GM23338 (cell line): Measurements from ENCODE around the gene KRTAP12-1. TPM values are rescaled to one million over a fixed set of nuclear protein-coding genes. Genes with fewer than 3 reads are reported as not detected.
A peak's percentile ranks its signal among the peaks of the same experiment; 100 is the strongest.

Experiments used
- ATAC-seq: fragments of 200-7000 bp; cut with Tn5 transposase; 3 replicates; pipeline ENCODE4 v1.9.1; 2020
- DNase-seq: peaks from one replicate; pipeline ENCODE4 v3.0.0-alpha.2; 2015; ENCODE audit warnings: low spot score
- H2AFZ ChIP-seq: fragments of 200-600 bp; sonication (generic); 2 replicates; pipeline ENCODE4 v1.8.0; 2016; ENCODE audit warnings: antibody characterized with exemption, mild to moderate bottlenecking, moderate library complexity
- H3F3A ChIP-seq: fragments of 200-600 bp; sonication (generic); replicated peaks from 2 replicates; pipeline ENCODE4 v1.8.0; 2017; ENCODE audit warnings: antibody characterized with exemption, mixed run types, low read depth
- H3K27ac ChIP-seq: fragments of 200-600 bp; sonication (generic); 2 replicates; pipeline ENCODE4 v1.6.1; 2016; ENCODE audit warnings: low read depth
- H3K27me3 ChIP-seq: fragments of 200-600 bp; sonication (generic); 2 replicates; pipeline ENCODE4 v1.8.0; 2016; ENCODE audit warnings: mild to moderate bottlenecking, mixed run types, moderate library complexity; ENCODE audit not compliant: insufficient read depth
- H3K36me3 ChIP-seq: fragments of 200-600 bp; sonication (generic); 2 replicates; pipeline ENCODE4 v1.8.0; 2016; ENCODE audit warnings: mild to moderate bottlenecking; ENCODE audit not compliant: insufficient read depth
- H3K4me1 ChIP-seq: fragments of 200-600 bp; sonication (generic); 2 replicates; pipeline ENCODE4 v1.8.0; 2016; ENCODE audit warnings: mild to moderate bottlenecking, moderate library complexity; ENCODE audit not compliant: insufficient read depth
- H3K4me2 ChIP-seq: fragments of 200-600 bp; sonication (generic); 2 replicates; pipeline ENCODE4 v1.7.1; 2017; ENCODE audit warnings: mixed run types
- H3K4me3 ChIP-seq: fragments of 200-600 bp; sonication (generic); 2 replicates; pipeline ENCODE4 v1.6.1; 2016; ENCODE audit warnings: mixed run types
- H3K79me2 ChIP-seq: fragments of 200-600 bp; sonication (generic); replicated peaks from 2 replicates; pipeline ENCODE4 v1.8.0; 2017; ENCODE audit warnings: mild to moderate bottlenecking; ENCODE audit not compliant: insufficient read depth
- H3K9me2 ChIP-seq: fragments of 200-600 bp; sonication (generic); 2 replicates; pipeline ENCODE4 v1.8.0; 2017; ENCODE audit not compliant: insufficient read depth
- H4K20me1 ChIP-seq: fragments of 200-600 bp; sonication (generic); replicated peaks from 2 replicates; pipeline ENCODE4 v1.8.0; 2017; ENCODE audit warnings: mild to moderate bottlenecking; ENCODE audit not compliant: insufficient read depth
- H3K27ac Mint-ChIP-seq: 2 replicates; pipeline ENCODE4 v1.8.0; 2020; ENCODE audit warnings: inconsistent platforms, mild to moderate bottlenecking, moderate library complexity, mixed read lengths
- H3K27me3 Mint-ChIP-seq: 3 replicates; pipeline ENCODE4 v1.8.0; 2022; ENCODE audit warnings: low read depth, mild to moderate bottlenecking, moderate library complexity, mixed read lengths, inconsistent platforms; ENCODE audit not compliant: insufficient read depth, poor library complexity
- H3K36me3 Mint-ChIP-seq: 3 replicates; pipeline ENCODE4 v1.8.0; 2021; ENCODE audit warnings: low read depth, mild to moderate bottlenecking, inconsistent platforms, moderate library complexity, mixed read lengths
- H3K4me1 Mint-ChIP-seq: 3 replicates; pipeline ENCODE4 v1.8.0; 2020; ENCODE audit warnings: mild to moderate bottlenecking, inconsistent platforms, mixed read lengths
- H3K4me3 Mint-ChIP-seq: 3 replicates; pipeline ENCODE4 v1.8.0; 2021; ENCODE audit warnings: moderate library complexity, mild to moderate bottlenecking, inconsistent platforms, mixed read lengths
- H3K9me3 Mint-ChIP-seq: 3 replicates; pipeline ENCODE4 v1.8.0; 2020; ENCODE audit warnings: moderate library complexity, mild to moderate bottlenecking, inconsistent platforms, mixed read lengths
- CREB1 ChIP-seq: fragments of 250-450 bp; sonication (Bioruptor Pico); IDR thresholded peaks from 2 replicates; pipeline ENCODE4 v1.5.0; 2020; ENCODE audit warnings: low read depth, mild to moderate bottlenecking, moderate library complexity
- EZH2 ChIP-seq: fragments of 200-600 bp; sonication (generic); IDR thresholded peaks from one replicate; pipeline ENCODE4 v1.8.0; 2017; ENCODE audit warnings: antibody characterized with exemption, mild to moderate bottlenecking, low read depth; ENCODE audit not compliant: unreplicated experiment
- EZH2phosphoT487 ChIP-seq: fragments of 200-600 bp; sonication (generic); IDR thresholded peaks from one replicate; pipeline ENCODE4 v1.8.1; 2018; ENCODE audit warnings: antibody characterized with exemption; ENCODE audit not compliant: unreplicated experiment
- JUNB ChIP-seq: IDR thresholded peaks from one replicate; pipeline ENCODE4 v1.6.1; 2016; ENCODE audit warnings: antibody characterized with exemption; ENCODE audit not compliant: unreplicated experiment
- NANOG ChIP-seq: IDR thresholded peaks from 2 replicates; pipeline ENCODE4 v1.6.1; 2016; ENCODE audit warnings: antibody characterized with exemption, borderline replicate concordance
- POLR2AphosphoS5 ChIP-seq: IDR thresholded peaks from 2 replicates; pipeline ENCODE4 v1.6.1; 2016; ENCODE audit warnings: antibody characterized with exemption, low read depth
- ZNF331 ChIP-seq: fragments of 250-450 bp; sonication (Bioruptor Pico); IDR thresholded peaks from 2 replicates; pipeline ENCODE4 v1.5.0; 2020; ENCODE audit warnings: low read depth, mild to moderate bottlenecking, moderate library complexity
- polyA plus RNA-seq: library from polyadenylated mRNA; unstranded; fragments of >200 nt; fragmentation: Nextera tagmentation; extraction: Ambion mirVana; gene quantifications from 2 replicates; pipeline ENCODE4 v1.2.1, GENCODE V29; 2016
- total RNA-seq: library from RNA; depleted of rRNA; stranded (reverse); fragments of >200 nt; shearing (Covaris generic); gene quantifications from 2 replicates; pipeline ENCODE4 v1.2.3, GENCODE V29; 2014
- TF ChIP-seq, protein P1 (sequence below): fragments of 250-450 bp; sonication (Bioruptor Pico); IDR thresholded peaks from 2 replicates; pipeline ENCODE4 v1.5.0; 2020; ENCODE audit warnings: mild to moderate bottlenecking, moderate library complexity
- TF ChIP-seq, protein P2 (sequence below), 2 experiments: fragments of 200-600 bp in 1 of 2; sonication (generic) in 1 of 2; conservative IDR thresholded peaks; 2 replicates each; pipeline versions ENCODE4 v1.5.1 to v1.6.1; 2016 to 2017; ENCODE audit warnings: antibody characterized with exemption in 2 of 2, low read depth in 2 of 2, mild to moderate bottlenecking in 2 of 2, moderate library complexity in 1 of 2
- TF ChIP-seq, protein P3 (sequence below): IDR thresholded peaks from one replicate; pipeline ENCODE4 v1.6.1; 2018; ENCODE audit warnings: antibody characterized with exemption; ENCODE audit not compliant: unreplicated experiment

The KRTAP12-1 gene
- total and polyA plus RNA-seq, 2 experiments from 2014 or later = not detected

DNA sequence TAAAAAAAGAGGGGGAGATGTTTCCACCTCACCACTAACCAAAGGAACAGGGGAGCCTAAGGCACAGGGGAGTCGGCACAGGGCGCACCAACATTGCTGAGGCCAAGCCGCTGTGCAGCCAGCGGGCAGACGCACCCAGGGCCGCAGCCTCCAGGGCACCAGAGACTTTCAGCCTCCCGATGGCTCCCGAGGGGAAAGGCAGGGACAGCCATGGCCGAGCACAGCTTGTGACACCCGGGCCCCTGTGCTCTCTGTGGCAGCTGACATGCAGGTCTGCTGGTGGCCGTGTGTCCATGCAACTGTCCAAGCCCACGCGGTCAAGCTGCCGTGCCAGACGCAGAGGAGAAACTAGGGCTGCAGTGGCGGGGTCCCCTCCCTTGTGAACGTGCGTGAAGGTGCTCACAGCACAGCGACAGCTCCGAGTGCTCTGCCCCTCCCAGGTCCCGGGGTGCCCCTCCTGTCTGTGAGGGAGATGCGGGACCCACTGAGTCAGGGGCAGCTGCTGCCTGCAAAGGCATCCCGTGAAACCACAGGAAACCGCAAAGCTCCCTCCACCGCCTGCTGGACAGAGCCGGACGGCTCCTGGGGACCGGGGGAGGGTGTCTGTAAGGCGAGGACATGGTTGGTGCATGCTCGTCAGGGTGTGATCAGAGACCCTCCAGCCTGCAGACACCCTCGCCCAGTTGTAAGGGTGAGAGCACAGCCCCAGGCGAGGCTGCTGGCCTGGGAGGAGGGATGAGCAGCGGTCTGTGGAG, 33.2 kb downstream of the KRTAP12-1 start (continued):
- TF ChIP-seq, protein P1, sequence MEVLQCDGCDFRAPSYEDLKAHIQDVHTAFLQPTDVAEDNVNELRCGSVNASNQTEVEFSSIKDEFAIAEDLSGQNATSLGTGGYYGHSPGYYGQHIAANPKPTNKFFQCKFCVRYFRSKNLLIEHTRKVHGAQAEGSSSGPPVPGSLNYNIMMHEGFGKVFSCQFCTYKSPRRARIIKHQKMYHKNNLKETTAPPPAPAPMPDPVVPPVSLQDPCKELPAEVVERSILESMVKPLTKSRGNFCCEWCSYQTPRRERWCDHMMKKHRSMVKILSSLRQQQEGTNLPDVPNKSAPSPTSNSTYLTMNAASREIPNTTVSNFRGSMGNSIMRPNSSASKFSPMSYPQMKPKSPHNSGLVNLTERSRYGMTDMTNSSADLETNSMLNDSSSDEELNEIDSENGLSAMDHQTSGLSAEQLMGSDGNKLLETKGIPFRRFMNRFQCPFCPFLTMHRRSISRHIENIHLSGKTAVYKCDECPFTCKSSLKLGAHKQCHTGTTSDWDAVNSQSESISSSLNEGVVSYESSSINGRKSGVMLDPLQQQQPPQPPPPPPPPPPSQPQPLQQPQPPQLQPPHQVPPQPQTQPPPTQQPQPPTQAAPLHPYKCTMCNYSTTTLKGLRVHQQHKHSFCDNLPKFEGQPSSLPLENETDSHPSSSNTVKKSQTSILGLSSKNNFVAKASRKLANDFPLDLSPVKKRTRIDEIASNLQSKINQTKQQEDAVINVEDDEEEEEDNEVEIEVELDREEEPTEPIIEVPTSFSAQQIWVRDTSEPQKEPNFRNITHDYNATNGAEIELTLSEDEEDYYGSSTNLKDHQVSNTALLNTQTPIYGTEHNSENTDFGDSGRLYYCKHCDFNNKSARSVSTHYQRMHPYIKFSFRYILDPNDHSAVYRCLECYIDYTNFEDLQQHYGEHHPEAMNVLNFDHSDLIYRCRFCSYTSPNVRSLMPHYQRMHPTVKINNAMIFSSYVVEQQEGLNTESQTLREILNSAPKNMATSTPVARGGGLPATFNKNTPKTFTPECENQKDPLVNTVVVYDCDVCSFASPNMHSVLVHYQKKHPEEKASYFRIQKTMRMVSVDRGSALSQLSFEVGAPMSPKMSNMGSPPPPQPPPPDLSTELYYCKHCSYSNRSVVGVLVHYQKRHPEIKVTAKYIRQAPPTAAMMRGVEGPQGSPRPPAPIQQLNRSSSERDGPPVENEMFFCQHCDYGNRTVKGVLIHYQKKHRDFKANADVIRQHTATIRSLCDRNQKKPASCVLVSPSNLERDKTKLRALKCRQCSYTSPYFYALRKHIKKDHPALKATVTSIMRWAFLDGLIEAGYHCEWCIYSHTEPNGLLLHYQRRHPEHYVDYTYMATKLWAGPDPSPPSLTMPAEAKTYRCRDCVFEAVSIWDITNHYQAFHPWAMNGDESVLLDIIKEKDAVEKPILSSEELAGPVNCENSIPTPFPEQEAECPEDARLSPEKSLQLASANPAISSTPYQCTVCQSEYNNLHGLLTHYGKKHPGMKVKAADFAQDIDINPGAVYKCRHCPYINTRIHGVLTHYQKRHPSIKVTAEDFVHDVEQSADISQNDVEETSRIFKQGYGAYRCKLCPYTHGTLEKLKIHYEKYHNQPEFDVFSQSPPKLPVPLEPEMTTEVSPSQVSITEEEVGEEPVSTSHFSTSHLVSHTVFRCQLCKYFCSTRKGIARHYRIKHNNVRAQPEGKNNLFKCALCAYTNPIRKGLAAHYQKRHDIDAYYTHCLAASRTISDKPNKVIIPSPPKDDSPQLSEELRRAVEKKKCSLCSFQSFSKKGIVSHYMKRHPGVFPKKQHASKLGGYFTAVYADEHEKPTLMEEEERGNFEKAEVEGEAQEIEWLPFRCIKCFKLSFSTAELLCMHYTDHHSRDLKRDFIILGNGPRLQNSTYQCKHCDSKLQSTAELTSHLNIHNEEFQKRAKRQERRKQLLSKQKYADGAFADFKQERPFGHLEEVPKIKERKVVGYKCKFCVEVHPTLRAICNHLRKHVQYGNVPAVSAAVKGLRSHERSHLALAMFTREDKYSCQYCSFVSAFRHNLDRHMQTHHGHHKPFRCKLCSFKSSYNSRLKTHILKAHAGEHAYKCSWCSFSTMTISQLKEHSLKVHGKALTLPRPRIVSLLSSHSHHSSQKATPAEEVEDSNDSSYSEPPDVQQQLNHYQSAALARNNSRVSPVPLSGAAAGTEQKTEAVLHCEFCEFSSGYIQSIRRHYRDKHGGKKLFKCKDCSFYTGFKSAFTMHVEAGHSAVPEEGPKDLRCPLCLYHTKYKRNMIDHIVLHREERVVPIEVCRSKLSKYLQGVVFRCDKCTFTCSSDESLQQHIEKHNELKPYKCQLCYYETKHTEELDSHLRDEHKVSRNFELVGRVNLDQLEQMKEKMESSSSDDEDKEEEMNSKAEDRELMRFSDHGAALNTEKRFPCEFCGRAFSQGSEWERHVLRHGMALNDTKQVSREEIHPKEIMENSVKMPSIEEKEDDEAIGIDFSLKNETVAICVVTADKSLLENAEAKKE (CRISPR knock-in tag) = no peak
- TF ChIP-seq POLR2AphosphoS5 (no peak), EZH2 (no peak), JUNB (no peak), CREB1 (no peak)
- TF ChIP-seq, protein P2, sequence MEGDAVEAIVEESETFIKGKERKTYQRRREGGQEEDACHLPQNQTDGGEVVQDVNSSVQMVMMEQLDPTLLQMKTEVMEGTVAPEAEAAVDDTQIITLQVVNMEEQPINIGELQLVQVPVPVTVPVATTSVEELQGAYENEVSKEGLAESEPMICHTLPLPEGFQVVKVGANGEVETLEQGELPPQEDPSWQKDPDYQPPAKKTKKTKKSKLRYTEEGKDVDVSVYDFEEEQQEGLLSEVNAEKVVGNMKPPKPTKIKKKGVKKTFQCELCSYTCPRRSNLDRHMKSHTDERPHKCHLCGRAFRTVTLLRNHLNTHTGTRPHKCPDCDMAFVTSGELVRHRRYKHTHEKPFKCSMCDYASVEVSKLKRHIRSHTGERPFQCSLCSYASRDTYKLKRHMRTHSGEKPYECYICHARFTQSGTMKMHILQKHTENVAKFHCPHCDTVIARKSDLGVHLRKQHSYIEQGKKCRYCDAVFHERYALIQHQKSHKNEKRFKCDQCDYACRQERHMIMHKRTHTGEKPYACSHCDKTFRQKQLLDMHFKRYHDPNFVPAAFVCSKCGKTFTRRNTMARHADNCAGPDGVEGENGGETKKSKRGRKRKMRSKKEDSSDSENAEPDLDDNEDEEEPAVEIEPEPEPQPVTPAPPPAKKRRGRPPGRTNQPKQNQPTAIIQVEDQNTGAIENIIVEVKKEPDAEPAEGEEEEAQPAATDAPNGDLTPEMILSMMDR (conservative IDR thresholded peaks at IDR 0.05; ENCODE audit: low read depth in 2 of 2) = no peak

DNA sequence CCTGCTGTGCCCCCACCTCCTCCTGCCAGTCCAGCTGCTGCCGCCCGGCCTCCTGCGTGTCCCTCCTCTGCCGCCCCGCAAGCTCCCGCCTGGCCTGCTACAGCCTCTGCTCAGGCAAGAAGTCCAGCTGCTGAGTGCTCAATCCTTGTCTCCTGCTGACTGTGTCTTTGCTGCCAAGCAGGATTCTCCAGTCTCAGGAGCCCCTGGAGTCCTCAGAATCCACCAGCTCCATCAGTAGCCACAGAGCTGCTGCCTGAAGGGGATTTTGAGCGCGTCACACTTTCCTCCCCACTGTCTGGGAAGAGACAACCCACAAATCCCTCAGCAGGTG, 34.8 kb downstream of the KRTAP12-1 start:
- Histone ChIP-seq H3F3A (no peaks in the 10 kb centered on the region), H3K36me3 (no peaks in the 10 kb centered on the region), H3K27ac (no peak overlapping the region), H3K4me2 (no peak overlapping the region), H3K4me3 (no peak overlapping the region), H3K27me3 (no peaks in the 10 kb centered on the region), H3K9me2 (no peaks in the 10 kb centered on the region), H3K4me1 (no peaks in the 10 kb centered on the region), H2AFZ (no peak overlapping the region), H4K20me1 (no peaks in the 10 kb centered on the region), H3K79me2 (no peaks in the 10 kb centered on the region)
- DNase-seq (no peak), ATAC-seq (peak; percentile 42)
- Mint-ChIP-seq H3K27ac (no peak overlapping the region), H3K36me3 (peaks cover 8% of the 10 kb centered on the region; the same call in 1 of the 3 replicates), H3K4me1 (peaks cover 10% of the 10 kb centered on the region), H3K27me3 (peaks cover 9% of the 10 kb centered on the region), H3K4me3 (no peak overlapping the region), H3K9me3 (peaks cover 16% of the 10 kb centered on the region)
- TF ChIP-seq JUNB = no peak
- TF ChIP-seq, protein P2 (conservative IDR thresholded peaks at IDR 0.05; ENCODE audit: low read depth in 2 of 2) = no peak
- TF ChIP-seq, protein P3, sequence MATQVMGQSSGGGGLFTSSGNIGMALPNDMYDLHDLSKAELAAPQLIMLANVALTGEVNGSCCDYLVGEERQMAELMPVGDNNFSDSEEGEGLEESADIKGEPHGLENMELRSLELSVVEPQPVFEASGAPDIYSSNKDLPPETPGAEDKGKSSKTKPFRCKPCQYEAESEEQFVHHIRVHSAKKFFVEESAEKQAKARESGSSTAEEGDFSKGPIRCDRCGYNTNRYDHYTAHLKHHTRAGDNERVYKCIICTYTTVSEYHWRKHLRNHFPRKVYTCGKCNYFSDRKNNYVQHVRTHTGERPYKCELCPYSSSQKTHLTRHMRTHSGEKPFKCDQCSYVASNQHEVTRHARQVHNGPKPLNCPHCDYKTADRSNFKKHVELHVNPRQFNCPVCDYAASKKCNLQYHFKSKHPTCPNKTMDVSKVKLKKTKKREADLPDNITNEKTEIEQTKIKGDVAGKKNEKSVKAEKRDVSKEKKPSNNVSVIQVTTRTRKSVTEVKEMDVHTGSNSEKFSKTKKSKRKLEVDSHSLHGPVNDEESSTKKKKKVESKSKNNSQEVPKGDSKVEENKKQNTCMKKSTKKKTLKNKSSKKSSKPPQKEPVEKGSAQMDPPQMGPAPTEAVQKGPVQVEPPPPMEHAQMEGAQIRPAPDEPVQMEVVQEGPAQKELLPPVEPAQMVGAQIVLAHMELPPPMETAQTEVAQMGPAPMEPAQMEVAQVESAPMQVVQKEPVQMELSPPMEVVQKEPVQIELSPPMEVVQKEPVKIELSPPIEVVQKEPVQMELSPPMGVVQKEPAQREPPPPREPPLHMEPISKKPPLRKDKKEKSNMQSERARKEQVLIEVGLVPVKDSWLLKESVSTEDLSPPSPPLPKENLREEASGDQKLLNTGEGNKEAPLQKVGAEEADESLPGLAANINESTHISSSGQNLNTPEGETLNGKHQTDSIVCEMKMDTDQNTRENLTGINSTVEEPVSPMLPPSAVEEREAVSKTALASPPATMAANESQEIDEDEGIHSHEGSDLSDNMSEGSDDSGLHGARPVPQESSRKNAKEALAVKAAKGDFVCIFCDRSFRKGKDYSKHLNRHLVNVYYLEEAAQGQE = no peak
- TF ChIP-seq CREB1 = no peak
- TF ChIP-seq NANOG = no peak
- TF ChIP-seq EZH2 = no peak
- no peak for TF ChIP-seq ZNF331 (CRISPR knock-in tag)
- TF ChIP-seq POLR2AphosphoS5 = no peak
- no peak for TF ChIP-seq EZH2phosphoT487
